Measurements from ENCODE around the gene FOXP1. TPM values are rescaled to one million over a fixed set of nuclear protein-coding genes. Genes with fewer than 3 reads are reported as not detected.

Gene FOXP1
- total and polyA plus RNA-seq, 3 donors from 2014 or later = 37.8 to 105 (median 75.9) TPM

DNA sequence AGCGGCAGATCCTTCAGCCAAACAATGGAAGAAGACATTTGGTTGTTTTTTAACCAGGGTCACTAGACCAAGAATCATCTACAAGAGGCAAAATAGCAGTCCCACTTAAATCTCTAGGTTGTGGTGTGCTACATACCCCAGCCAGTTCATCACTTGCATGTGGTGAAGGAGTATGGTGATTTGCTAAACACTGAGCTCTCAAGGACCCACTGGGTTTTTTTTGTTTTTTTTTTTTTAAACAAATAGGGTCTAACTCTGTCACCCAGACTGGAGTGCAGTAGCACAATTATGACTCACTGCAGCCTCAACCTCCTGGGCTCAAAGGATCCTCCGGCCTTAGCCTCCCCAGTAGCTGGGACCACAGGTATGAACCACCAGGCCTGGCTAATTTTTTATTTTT is 508.0 kb downstream of the FOXP1 start:
- Histone ChIP-seq H3K27ac (no peak overlapping the region), H3K27me3 (no peaks in the 10 kb centered on the region), H3K4me1 (no peaks in the 10 kb centered on the region), H3K9me3 (no peaks in the 10 kb centered on the region), H3K4me3 (no peak overlapping the region), H3K36me3 (ENCODE audit: low read depth, missing control alignments) (no peaks in the 10 kb centered on the region)
- intact Hi-C loops (cut with DNase I; ENCODE audit: low total_unique reads) = no loop called here
- DNase-seq = no peak
- TF ChIP-seq, protein P1, sequence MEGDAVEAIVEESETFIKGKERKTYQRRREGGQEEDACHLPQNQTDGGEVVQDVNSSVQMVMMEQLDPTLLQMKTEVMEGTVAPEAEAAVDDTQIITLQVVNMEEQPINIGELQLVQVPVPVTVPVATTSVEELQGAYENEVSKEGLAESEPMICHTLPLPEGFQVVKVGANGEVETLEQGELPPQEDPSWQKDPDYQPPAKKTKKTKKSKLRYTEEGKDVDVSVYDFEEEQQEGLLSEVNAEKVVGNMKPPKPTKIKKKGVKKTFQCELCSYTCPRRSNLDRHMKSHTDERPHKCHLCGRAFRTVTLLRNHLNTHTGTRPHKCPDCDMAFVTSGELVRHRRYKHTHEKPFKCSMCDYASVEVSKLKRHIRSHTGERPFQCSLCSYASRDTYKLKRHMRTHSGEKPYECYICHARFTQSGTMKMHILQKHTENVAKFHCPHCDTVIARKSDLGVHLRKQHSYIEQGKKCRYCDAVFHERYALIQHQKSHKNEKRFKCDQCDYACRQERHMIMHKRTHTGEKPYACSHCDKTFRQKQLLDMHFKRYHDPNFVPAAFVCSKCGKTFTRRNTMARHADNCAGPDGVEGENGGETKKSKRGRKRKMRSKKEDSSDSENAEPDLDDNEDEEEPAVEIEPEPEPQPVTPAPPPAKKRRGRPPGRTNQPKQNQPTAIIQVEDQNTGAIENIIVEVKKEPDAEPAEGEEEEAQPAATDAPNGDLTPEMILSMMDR (IDR thresholded peaks at IDR 0.05) = no peak
- no peak for TF ChIP-seq POLR2A (IDR thresholded peaks at IDR 0.05)
- WGBS, 2 donors = 96 to 98% methylated on average over 2 of the region's 2 CpGs

DNA sequence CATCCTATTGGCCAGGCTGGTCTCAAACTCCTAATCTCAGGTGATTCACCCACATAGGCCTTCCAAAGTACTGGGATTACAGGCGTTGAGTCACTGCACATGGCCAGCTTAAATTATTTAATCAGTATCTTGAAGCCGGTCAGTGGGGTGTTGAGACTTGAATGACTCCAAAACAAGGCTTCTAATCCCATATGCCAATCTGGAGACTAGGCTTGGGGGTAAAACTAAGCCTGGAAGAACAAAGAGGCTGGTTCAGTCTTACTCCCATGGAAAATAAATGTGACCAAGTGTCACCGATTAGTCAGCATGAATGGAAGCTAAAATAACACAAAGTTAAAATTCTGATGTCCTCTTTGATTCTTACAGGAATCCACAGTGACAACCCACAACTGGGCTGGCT is 509.1 kb downstream of the FOXP1 start:
- H3K27me3 ChIP-seq = no peaks in the 10 kb centered on the region
- no peak overlapping the region for H3K4me3 ChIP-seq
- DNase-seq = no peak
- H3K4me1 ChIP-seq = no peaks in the 10 kb centered on the region
- 85% methylated on average over 3 of the region's 3 CpGs for WGBS, 2 donors
- H3K27ac ChIP-seq = no peak overlapping the region
- no peaks in the 10 kb centered on the region for H3K36me3 ChIP-seq (ENCODE audit: low read depth, missing control alignments)
- TF ChIP-seq, protein P1 (IDR thresholded peaks at IDR 0.05) = no peak
- no peaks in the 10 kb centered on the region for H3K9me3 ChIP-seq
- intact Hi-C loops (cut with DNase I; ENCODE audit: low total_unique reads) = no loop called here

DNA sequence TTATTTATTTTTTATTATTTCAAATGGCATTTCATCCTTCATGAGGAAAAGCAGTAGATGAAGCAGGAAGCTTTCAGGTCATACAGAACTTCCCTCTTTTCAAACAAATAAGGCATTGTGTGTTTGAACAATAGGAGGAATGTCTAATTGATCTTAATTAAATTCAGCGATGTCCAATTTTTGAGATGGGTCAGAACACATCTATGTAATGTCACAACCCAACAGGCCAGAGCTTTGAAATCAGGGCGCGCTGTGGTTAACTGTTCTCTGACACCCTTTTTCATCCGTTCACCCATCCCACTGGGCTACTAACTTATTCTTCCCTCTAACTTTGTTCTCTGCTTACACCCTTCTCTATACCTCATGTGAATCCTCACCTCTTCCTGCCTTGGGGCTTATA is 510.5 kb downstream of the FOXP1 start:
- no peak for DNase-seq
- Histone ChIP-seq H3K36me3 (ENCODE audit: low read depth, missing control alignments) (no peaks in the 10 kb centered on the region), H3K4me1 (no peaks in the 10 kb centered on the region), H3K9me3 (no peaks in the 10 kb centered on the region), H3K27me3 (no peaks in the 10 kb centered on the region), H3K4me3 (no peak overlapping the region), H3K27ac (no peak overlapping the region)
- intact Hi-C loops (cut with DNase I; ENCODE audit: low total_unique reads) = no loop called here
- TF ChIP-seq, protein P1 (IDR thresholded peaks at IDR 0.05) = no peak
- TF ChIP-seq POLR2A (IDR thresholded peaks at IDR 0.05) = no peak
- WGBS, 2 donors = 85 to 96% methylated on average over 4 of the region's 4 CpGs

DNA sequence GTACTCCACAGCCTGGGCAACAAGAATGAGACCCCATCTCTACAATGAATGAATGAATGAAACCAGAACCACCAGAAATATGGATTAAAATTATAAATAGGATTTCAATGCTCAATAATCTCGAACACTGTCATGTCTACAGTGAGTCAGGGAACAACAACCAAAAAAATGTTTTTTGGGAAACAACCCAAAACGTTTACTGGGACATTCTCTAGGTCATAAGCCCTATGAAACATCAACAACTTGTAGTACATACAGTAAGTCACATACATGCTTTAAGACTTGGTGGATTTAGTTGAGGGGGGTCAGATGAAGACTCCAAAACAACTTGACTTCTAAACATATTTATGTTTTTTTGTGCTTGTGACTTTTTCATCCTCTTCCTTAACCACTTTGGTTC is 511.2 kb downstream of the FOXP1 start:
- H3K27me3 ChIP-seq = no peaks in the 10 kb centered on the region
- no peak for DNase-seq
- H3K27ac ChIP-seq = no peak overlapping the region
- intact Hi-C loops (cut with DNase I; ENCODE audit: low total_unique reads) = no loop called here
- H3K36me3 ChIP-seq (ENCODE audit: low read depth, missing control alignments) = no peaks in the 10 kb centered on the region
- H3K9me3 ChIP-seq = no peaks in the 10 kb centered on the region
- 71 to 80% methylated on average over 2 of the region's 2 CpGs for WGBS, 2 donors
- TF ChIP-seq, protein P1 (IDR thresholded peaks at IDR 0.05) = no peak
- no peak for TF ChIP-seq POLR2A (IDR thresholded peaks at IDR 0.05)
- H3K4me3 ChIP-seq = no peak overlapping the region
- H3K4me1 ChIP-seq = no peaks in the 10 kb centered on the region
